Measurements from ENCODE around the gene NCAM1.

DNA sequence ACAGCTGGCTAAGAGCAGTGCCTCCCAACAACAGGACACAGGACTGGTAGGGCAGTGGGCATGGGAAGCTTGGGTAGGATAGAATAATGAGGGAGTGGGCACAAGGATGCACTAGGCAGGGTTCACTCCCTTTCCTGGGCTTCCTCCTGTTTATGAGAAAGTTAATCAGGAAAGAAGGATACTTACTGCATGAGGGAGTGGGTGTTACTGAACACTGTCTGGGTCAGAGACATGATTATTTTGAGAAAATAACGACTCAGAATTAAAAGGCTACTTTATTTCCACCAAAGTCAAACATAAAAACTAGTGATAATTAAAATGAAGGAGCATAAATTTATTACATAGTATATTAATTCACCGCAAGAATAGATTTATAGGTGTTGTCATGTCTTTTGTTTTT, 35.8 kb downstream of the NCAM1 start:
- no peak for TF ChIP-seq POLR2A (IDR thresholded peaks at IDR 0.05; ENCODE audit: low read length)
- TF ChIP-seq, protein P1, sequence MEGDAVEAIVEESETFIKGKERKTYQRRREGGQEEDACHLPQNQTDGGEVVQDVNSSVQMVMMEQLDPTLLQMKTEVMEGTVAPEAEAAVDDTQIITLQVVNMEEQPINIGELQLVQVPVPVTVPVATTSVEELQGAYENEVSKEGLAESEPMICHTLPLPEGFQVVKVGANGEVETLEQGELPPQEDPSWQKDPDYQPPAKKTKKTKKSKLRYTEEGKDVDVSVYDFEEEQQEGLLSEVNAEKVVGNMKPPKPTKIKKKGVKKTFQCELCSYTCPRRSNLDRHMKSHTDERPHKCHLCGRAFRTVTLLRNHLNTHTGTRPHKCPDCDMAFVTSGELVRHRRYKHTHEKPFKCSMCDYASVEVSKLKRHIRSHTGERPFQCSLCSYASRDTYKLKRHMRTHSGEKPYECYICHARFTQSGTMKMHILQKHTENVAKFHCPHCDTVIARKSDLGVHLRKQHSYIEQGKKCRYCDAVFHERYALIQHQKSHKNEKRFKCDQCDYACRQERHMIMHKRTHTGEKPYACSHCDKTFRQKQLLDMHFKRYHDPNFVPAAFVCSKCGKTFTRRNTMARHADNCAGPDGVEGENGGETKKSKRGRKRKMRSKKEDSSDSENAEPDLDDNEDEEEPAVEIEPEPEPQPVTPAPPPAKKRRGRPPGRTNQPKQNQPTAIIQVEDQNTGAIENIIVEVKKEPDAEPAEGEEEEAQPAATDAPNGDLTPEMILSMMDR (IDR thresholded peaks at IDR 0.05): no peak
- TF ChIP-seq, protein P2, sequence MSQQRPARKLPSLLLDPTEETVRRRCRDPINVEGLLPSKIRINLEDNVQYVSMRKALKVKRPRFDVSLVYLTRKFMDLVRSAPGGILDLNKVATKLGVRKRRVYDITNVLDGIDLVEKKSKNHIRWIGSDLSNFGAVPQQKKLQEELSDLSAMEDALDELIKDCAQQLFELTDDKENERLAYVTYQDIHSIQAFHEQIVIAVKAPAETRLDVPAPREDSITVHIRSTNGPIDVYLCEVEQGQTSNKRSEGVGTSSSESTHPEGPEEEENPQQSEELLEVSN (IDR thresholded peaks at IDR 0.05; ENCODE audit: borderline replicate concordance, low read depth): no peak
- TF ChIP-seq JUN (IDR thresholded peaks at IDR 0.05): no peak
- TF ChIP-seq EHMT2 (IDR thresholded peaks at IDR 0.05; ENCODE audit: low read depth): no peak

Measured in A549 (cell line).